HEK293T (cell line): ENCODE data around the gene PCNX2.

Experiments used
- CTCF ChIA-PET: fragments of 350-600 bp; formaldehyde crosslinking; extraction: SDS; loops from one replicate; lab custom pipeline; 2021; ENCODE audit warnings: antibody characterized with exemption, inconsistent platforms; lab: Yijun Ruan, JAX
- POLR2A ChIA-PET: fragments of 350-600 bp; formaldehyde crosslinking; extraction: SDS; loops from one replicate; lab custom pipeline; 2020; ENCODE audit warnings: antibody characterized with exemption, inconsistent platforms; lab: Yijun Ruan, JAX
- DNase-seq: peaks from one replicate; pipeline ENCODE4 v3.0.0; 2012; ENCODE audit warnings: mixed read lengths; ENCODE audit errors: extremely low spot score
- ARNT ChIP-seq: fragments of 450-650 bp; IDR thresholded peaks from 2 replicates; pipeline ENCODE4 v1.6.1; 2017; ENCODE audit warnings: mild to moderate bottlenecking
- BHLHE40 ChIP-seq: fragments of 450-650 bp; IDR thresholded peaks from 2 replicates; pipeline ENCODE4 v1.6.1; 2016; ENCODE audit warnings: mild to moderate bottlenecking, moderate library complexity, borderline replicate concordance
- CTBP1 ChIP-seq: fragments of 450-650 bp; IDR thresholded peaks from 2 replicates; pipeline ENCODE4 v1.6.1; 2016; ENCODE audit warnings: borderline replicate concordance
- ELF4 ChIP-seq: fragments of 450-650 bp; IDR thresholded peaks from 2 replicates; pipeline ENCODE4 v1.6.1; 2017; ENCODE audit warnings: antibody characterized with exemption
- FOXA1 ChIP-seq: fragments of 450-650 bp; IDR thresholded peaks from 2 replicates; pipeline ENCODE4 v1.6.1; 2016; ENCODE audit warnings: mild to moderate bottlenecking
- FOXK2 ChIP-seq: fragments of 450-650 bp; IDR thresholded peaks from 2 replicates; pipeline ENCODE4 v1.6.1; 2016; ENCODE audit warnings: mild to moderate bottlenecking
- FOXM1 ChIP-seq: fragments of 450-650 bp; IDR thresholded peaks from 2 replicates; pipeline ENCODE4 v1.6.1; 2017; ENCODE audit warnings: mild to moderate bottlenecking, borderline replicate concordance
- HDGF ChIP-seq: fragments of 450-650 bp; IDR thresholded peaks from 2 replicates; pipeline ENCODE4 v1.6.1; 2017; ENCODE audit warnings: antibody characterized with exemption, borderline replicate concordance
- L3MBTL2 ChIP-seq: fragments of 450-650 bp; conservative IDR thresholded peaks from 2 replicates; pipeline ENCODE4 v1.6.1; 2016; ENCODE audit warnings: mild to moderate bottlenecking
- LEF1 ChIP-seq: fragments of 450-650 bp; IDR thresholded peaks from 2 replicates; pipeline ENCODE4 v1.6.1; 2017; ENCODE audit warnings: mild to moderate bottlenecking, borderline replicate concordance
- NFRKB ChIP-seq: fragments of 450-650 bp; IDR thresholded peaks from 2 replicates; pipeline ENCODE4 v1.6.1; 2016; ENCODE audit warnings: mild to moderate bottlenecking, moderate library complexity
- SP1 ChIP-seq: fragments of 450-650 bp; IDR thresholded peaks from 2 replicates; pipeline ENCODE4 v1.6.1; 2017
- SUZ12 ChIP-seq: fragments of 450-650 bp; IDR thresholded peaks from 2 replicates; pipeline ENCODE4 v1.6.1; 2016; ENCODE audit warnings: mild to moderate bottlenecking
- TARDBP ChIP-seq: fragments of 450-650 bp; IDR thresholded peaks from 2 replicates; pipeline ENCODE4 v1.6.1; 2016
- ZNF384 ChIP-seq: fragments of 450-650 bp; IDR thresholded peaks from 2 replicates; pipeline ENCODE4 v1.6.1; 2016
- TF ChIP-seq, protein P1 (sequence below): fragments of 450-650 bp; IDR thresholded peaks from 2 replicates; pipeline ENCODE4 v1.6.1; 2016

Gene PCNX2

DNA sequence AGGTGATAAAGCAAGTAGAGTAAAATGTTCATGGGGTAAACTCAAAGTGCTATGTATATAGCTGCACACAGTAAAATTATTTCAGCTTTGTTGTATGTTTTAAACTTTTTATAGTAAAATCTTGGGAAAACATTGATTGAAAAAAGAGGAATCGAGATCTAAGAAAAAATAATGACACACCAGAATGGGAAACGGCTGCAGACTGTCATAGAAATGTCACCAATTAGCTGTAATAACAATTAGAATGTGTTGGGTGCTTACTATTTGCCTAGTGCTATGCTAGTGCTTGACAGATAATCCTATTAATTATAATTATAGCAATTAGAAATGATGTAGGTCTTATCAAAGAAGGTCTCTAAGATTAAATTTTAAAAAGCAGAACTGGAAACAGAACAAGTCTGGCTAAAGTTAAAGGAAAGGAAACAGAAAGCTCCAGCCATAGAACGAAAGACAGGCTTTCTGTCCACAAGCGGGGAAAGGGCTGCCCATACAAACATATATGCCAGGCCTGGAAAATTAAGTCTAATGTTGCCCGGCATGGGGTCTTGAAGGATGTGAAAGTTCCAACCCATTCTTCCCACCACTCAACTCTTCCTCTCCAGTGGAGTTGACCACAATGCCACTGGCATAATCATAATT lies 5.0 kb downstream of the PCNX2 start:
- TF ChIP-seq LEF1 (no peak), FOXM1 (no peak), SP1 (no peak), FOXK2 (no peak), FOXA1 (no peak), ELF4 (no peak), HDGF (no peak), NFRKB (no peak), L3MBTL2 (no peak), SUZ12 (no peak), TARDBP (no peak), ARNT (no peak), CTBP1 (no peak), BHLHE40 (no peak)
- TF ChIP-seq, protein P1, sequence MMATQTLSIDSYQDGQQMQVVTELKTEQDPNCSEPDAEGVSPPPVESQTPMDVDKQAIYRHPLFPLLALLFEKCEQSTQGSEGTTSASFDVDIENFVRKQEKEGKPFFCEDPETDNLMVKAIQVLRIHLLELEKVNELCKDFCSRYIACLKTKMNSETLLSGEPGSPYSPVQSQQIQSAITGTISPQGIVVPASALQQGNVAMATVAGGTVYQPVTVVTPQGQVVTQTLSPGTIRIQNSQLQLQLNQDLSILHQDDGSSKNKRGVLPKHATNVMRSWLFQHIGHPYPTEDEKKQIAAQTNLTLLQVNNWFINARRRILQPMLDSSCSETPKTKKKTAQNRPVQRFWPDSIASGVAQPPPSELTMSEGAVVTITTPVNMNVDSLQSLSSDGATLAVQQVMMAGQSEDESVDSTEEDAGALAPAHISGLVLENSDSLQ: no peak
- CTCF ChIA-PET: no interaction called here
- DNase-seq: no peak
- POLR2A ChIA-PET: no interaction called here

DNA sequence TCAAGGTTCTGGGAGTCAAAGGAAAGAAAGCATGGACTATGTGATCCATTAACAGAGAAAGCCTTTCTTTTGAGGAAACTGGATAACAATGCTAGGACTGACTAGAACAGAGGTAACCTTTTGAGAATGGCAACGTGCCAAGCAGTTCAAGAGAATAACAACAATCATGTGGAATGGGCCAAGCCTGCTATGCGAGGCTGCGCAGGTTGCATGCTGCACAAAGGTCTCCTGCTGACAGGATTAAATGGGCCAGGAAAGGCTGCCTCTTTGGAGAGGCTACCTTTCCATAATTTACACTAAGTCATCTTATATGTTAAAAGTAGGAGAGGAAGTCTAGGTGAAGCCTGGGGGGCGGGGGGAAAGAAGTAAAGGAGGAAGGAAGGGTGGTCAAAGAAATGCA lies 5.8 kb downstream of the PCNX2 start:
- TF ChIP-seq TARDBP (no peak), ELF4 (no peak)
- CTCF ChIA-PET: no interaction called here
- no peak for DNase-seq
- POLR2A ChIA-PET: no interaction called here

DNA sequence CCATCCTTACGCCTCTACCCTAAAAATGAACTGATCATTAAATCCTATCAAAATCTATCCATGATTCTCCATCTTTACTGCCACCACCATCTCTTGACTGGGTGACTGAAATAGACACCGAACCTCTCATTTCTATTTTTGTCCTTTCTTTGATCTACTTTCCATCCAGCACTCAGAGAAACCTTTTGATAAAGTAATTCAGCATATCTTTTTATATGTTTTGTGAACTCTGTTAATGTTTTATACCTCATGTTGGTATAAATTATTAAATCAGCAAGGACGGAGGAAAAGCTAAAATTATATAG lies 13.0 kb downstream of the PCNX2 start:
- ChIA-PET POLR2A (no interaction called here), CTCF (no interaction called here)
- DNase-seq: no peak
- TF ChIP-seq LEF1: no peak
- TF ChIP-seq L3MBTL2: no peak
- no peak for TF ChIP-seq TARDBP
- TF ChIP-seq SP1: no peak

DNA sequence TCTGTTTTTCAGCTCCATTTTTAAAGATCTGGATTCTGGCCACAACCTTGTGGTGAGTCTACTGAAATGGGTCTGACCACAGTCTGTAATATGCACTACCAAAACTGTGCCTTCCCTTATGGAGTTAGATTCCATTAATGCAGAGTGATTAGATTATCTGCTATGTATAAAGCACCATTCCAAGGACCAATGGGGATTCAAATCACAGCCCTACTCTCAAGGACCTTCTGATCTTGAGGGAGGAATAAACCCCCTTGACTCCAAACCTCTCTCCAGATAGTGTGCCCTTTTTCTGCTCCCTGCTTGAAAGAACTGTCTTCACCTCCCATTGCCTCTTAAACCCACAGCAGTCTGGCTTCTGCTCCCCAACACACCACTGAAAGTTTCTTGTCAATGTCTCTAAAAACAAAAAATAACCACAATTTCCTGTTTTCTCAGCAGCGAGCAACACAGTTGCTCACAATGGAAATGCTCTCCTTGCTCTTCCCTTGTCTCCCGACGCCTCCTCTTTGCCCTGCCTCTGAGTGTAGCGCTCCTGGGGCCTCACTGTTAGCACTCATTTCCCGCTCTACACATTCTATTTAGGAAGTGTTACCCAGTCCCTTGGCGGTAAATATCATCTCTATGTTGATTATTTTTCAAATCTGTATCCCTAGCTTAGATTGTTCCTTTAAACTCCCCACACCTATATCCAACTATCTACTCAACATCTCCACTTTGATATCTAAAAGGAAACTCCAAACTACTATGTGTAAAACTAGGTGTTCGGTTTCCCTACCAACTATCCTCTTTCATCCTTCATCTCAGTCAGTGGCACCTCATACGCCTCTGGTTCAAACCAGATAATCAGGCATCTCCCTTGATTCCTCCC lies 13.6 kb downstream of the PCNX2 start:
- ChIA-PET POLR2A (no interaction called here), CTCF (no interaction called here)
- no peak for DNase-seq
- TF ChIP-seq LEF1 (no peak), CTBP1 (no peak), ZNF384 (no peak), FOXK2 (no peak), TARDBP (no peak), FOXA1 (no peak), SUZ12 (no peak), FOXM1 (no peak), NFRKB (no peak), BHLHE40 (no peak), ELF4 (no peak)

DNA sequence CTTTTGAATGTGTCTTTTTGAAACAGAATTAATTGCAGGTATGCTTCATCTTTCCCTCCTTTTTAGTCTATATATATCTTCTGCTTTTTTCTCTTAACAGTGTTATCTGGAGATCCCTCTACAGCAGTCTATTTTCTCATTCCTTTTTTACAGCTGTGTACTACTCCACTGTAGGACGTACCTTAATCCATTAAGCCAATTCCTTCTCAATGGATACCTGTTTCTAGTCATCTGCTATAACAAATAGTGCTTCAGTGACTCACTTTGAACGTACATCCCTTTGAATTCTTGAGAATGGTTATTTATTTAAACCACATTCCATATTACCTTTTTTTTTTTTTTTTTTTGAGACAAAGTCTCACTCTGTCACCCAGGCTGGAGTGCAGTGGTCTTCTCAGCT lies 15.6 kb downstream of the PCNX2 start:
- CTCF ChIA-PET: no interaction called here
- TF ChIP-seq L3MBTL2 (no peak), FOXK2 (no peak), ELF4 (no peak), NFRKB (no peak), BHLHE40 (no peak), FOXM1 (no peak), SP1 (no peak), TARDBP (no peak), CTBP1 (no peak), HDGF (no peak), SUZ12 (no peak), ARNT (no peak), FOXA1 (no peak), LEF1 (no peak), ZNF384 (no peak)
- TF ChIP-seq, protein P1: no peak
- POLR2A ChIA-PET: no interaction called here

DNA sequence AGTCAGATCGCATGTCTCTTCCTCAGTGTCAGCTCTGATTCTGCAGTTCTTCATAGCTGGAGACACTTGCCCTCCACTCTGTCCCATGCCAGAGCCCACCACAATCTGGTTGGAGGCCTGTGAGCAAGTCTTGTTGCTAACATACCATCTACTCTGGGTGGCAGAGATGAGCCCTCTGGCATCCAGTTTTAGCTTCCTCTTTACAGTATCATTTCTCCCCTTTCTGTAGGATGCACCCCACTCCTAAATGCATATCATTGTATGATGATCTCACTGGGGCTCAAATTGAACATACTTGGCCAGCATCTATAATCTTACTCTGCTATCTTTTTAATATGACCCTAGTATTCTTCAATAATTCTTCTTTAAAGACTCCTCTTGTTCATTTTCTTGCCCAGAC lies 16.9 kb downstream of the PCNX2 start:
- TF ChIP-seq ARNT (no peak), NFRKB (no peak), CTBP1 (no peak), HDGF (no peak), SP1 (no peak), FOXK2 (no peak), ELF4 (no peak), TARDBP (no peak), SUZ12 (no peak), L3MBTL2 (no peak), FOXA1 (no peak), LEF1 (no peak), ZNF384 (no peak)
- TF ChIP-seq, protein P1: no peak
- DNase-seq: no peak
- ChIA-PET POLR2A (no interaction called here), CTCF (no interaction called here)

More for the DNA sequence above, 15.6 kb downstream of the PCNX2 start:
- no peak for DNase-seq
